Measurements from ENCODE around the gene WTAP.
"Not testable (repeated sequence)": the region's sequence is repeated elsewhere in the genome, so short reads cannot be mapped to it uniquely, and the experiment has no call there.

The WTAP gene

DNA sequence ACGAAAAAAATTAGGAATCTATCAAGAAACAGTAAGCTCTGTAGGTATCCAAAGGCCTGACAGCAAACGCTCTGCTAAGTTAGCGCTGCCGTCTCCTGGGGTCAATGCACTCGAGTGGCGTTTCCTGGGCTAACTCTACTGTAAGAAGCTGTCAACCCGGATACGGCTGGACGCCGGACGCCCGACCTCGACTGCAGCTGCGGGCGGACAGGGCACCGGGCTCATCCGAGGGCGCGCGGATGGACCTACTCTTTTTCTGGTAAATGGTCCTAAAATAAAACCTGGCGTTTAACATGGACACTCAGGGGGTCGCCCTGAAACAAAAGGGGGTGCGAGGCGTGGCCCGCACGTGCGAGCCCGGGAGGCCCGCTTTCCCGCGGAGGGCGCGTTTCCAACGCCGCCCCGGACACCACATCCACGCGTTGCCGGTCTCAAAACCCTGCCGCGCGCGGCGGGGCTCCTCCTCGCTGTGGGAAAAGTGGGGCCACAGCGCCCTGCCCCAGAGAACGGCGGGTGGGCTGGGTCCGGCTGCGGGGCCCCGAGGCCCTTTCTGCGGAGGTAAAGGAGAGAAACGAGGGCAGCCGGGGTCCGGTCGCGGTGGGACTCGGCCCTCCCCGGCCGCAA, 61.6 kb downstream of the WTAP start:
- H3K27ac ChIP-seq, result peak overlapping the region; percentile 91 to 93
- peak; percentile 77 for DNase-seq (ENCODE audit: low spot score)
- TF ChIP-seq, protein P1, sequence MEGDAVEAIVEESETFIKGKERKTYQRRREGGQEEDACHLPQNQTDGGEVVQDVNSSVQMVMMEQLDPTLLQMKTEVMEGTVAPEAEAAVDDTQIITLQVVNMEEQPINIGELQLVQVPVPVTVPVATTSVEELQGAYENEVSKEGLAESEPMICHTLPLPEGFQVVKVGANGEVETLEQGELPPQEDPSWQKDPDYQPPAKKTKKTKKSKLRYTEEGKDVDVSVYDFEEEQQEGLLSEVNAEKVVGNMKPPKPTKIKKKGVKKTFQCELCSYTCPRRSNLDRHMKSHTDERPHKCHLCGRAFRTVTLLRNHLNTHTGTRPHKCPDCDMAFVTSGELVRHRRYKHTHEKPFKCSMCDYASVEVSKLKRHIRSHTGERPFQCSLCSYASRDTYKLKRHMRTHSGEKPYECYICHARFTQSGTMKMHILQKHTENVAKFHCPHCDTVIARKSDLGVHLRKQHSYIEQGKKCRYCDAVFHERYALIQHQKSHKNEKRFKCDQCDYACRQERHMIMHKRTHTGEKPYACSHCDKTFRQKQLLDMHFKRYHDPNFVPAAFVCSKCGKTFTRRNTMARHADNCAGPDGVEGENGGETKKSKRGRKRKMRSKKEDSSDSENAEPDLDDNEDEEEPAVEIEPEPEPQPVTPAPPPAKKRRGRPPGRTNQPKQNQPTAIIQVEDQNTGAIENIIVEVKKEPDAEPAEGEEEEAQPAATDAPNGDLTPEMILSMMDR (IDR thresholded peaks at IDR 0.05), result no peak
- H3K4me3 ChIP-seq, result peak overlapping the region; percentile 95

GRCh38 chr6:159789377-159790148, 62.3 kb downstream of the WTAP start, which contains the start of gene TCP1:
Gene TCP1, minus strand, starts transcription at chr6:159789602. Its CDS starts 134 bp downstream, at chr6:159789468.
- peak; percentile 99 for DNase-seq (ENCODE audit: low spot score)
- Histone ChIP-seq H3K4me3 (peak within 1 kb of the TSS; percentile 95), H3K27ac (peak within 1 kb of the TSS; percentile 91 to 93)
- TF ChIP-seq, protein P1 (IDR thresholded peaks at IDR 0.05), result no peak

GRCh38 chr6:159790149-159790955, 63.0 kb downstream of the WTAP start, which contains the start of gene MRPL18:
Gene MRPL18, plus strand, starts transcription at chr6:159790467. Its CDS starts 121 bp downstream, at chr6:159790588.
- peak within 1 kb of the TSS; percentile 91 to 93 for H3K27ac ChIP-seq
- H3K4me3 ChIP-seq, result peak within 1 kb of the TSS; percentile 95
- peak; percentile 98 for DNase-seq (ENCODE audit: low spot score)
- TF ChIP-seq, protein P1 (IDR thresholded peaks at IDR 0.05), result no peak

DNA sequence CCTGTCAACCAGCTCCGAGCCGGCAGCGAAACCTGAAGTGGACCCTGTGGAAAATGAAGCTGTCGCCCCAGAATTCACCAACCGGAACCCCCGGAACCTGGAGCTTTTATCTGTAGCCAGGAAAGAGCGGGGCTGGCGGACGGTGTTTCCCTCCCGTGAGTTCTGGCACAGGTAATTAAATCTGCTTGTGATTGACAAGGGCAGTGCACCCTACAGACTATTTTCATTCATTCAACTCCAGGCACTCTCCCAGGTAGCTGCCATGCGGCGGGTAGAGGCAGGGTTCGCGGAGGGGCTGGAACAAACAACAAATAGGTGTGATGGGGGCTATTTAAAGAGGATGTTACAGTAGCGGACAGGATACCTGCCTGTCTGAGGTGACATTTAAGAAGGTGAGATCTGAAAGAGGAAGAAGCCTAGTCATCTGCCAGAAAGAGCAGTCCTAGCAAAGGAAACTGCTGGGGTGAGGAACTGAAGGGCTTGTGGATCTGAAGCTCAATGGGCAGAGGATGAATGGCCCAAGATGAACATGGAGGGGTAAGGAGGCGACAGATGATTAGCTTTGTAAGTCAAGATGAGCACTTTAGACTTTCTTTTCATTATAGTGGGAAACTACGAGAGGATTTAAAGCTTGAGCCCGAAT, 63.8 kb downstream of the WTAP start:
- Histone ChIP-seq H3K4me3 (peak overlapping the region; percentile 95), H3K27ac (peak overlapping the region; percentile 91 to 93)
- TF ChIP-seq, protein P1 (IDR thresholded peaks at IDR 0.05), result no peak
- no peak for DNase-seq (ENCODE audit: low spot score)

DNA sequence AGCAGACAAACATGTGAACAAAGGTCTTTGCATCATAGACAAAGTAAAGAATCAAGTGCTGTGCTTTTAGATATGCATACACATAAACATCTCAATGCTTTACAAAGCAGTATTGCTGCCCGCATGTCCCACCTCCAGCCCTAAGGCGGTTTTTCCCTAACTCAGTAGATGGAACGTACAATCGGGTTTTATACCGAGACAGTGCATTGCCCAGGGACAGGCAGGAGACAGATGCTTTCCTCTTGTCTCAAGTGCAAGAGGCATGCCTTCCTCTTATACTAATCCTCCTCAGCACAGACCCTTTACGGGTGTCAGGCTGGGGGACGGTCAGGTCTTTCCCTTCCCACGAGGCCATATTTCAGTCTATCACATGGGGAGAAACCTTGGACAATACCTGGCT, 67.7 kb downstream of the WTAP start:
- not testable (repeated sequence) for H3K27ac ChIP-seq; H3K4me3 ChIP-seq; DNase-seq (ENCODE audit: low spot score)

- Histone ChIP-seq H3K4me3 (no peak overlapping the region), H3K27ac (no peak overlapping the region)
- TF ChIP-seq, protein P1 (IDR thresholded peaks at IDR 0.05), result no peak
- no peak for DNase-seq (ENCODE audit: low spot score)
Observed at GRCh38 chr6:159797554-159797953, 70.2 kb downstream of the WTAP start.

All from coronary artery (tissue), 2 donors.